ENCODE results near the gene CERS6. TPM values are rescaled to one million over a fixed set of nuclear protein-coding genes. Genes with fewer than 3 reads are reported as not detected.

CERS6 gene
- total RNA-seq, 1 donor from 2014 or later, result 55.3 TPM

DNA sequence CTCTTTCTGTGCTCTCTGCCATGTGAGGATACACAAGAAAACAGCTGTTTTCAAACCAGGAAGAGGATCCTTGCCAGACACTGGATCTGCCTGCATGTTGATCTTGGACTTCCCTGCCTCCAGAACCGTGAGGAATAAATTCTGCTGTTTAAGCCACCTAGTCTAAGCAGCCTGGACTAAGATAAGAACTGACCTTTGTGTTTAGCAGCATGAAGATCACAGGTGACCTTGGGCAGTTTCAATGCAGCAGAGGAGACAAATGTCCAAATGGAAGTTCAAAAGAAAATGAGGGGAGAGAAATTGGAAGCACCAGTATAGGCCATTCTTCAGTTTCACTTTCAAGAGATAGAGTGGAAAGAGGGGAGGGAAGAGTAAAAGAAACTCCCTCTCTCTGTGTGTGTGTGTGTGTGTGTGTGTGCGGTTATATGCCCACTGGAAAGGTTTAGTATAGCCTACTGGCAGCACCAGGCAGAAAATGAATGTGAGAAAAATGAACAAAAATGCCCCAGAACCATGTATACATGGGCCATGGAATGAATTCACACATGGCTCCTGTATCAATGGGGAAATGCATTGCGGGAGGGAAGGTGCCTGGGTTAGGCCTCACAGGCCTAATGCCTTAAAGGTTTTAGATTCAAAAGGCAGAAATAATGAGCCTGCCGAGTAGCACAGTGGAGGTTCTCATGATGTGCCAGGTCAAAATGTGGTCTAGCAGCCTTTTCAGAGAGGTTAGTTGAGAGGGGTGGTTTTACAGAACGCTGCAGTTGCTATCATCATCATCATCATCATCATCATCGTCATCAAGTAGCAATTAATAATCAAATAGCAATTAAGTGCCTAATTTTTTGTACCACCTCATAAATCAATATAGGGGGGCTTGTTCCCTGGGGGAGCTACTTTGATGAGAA is 1.1 kb upstream of the CERS6 start:
- no peaks in the 10 kb centered on the region for H3K36me3 ChIP-seq (ENCODE audit: control insufficient read depth, insufficient read depth, low read length)
- TF ChIP-seq, protein P1, sequence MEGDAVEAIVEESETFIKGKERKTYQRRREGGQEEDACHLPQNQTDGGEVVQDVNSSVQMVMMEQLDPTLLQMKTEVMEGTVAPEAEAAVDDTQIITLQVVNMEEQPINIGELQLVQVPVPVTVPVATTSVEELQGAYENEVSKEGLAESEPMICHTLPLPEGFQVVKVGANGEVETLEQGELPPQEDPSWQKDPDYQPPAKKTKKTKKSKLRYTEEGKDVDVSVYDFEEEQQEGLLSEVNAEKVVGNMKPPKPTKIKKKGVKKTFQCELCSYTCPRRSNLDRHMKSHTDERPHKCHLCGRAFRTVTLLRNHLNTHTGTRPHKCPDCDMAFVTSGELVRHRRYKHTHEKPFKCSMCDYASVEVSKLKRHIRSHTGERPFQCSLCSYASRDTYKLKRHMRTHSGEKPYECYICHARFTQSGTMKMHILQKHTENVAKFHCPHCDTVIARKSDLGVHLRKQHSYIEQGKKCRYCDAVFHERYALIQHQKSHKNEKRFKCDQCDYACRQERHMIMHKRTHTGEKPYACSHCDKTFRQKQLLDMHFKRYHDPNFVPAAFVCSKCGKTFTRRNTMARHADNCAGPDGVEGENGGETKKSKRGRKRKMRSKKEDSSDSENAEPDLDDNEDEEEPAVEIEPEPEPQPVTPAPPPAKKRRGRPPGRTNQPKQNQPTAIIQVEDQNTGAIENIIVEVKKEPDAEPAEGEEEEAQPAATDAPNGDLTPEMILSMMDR (IDR thresholded peaks at IDR 0.05; ENCODE audit: insufficient read depth, low read length, severe bottlenecking), result no peak
- no peaks in the 10 kb centered on the region for H3K27me3 ChIP-seq (ENCODE audit: control insufficient read depth, insufficient read depth, low read length)
- H3K4me3 ChIP-seq (ENCODE audit: low read depth, low read length), result peak overlapping the region; percentile 91
- FAIRE-seq (no peak), DNase-seq (ENCODE audit: low read depth) (no peak)

DNA sequence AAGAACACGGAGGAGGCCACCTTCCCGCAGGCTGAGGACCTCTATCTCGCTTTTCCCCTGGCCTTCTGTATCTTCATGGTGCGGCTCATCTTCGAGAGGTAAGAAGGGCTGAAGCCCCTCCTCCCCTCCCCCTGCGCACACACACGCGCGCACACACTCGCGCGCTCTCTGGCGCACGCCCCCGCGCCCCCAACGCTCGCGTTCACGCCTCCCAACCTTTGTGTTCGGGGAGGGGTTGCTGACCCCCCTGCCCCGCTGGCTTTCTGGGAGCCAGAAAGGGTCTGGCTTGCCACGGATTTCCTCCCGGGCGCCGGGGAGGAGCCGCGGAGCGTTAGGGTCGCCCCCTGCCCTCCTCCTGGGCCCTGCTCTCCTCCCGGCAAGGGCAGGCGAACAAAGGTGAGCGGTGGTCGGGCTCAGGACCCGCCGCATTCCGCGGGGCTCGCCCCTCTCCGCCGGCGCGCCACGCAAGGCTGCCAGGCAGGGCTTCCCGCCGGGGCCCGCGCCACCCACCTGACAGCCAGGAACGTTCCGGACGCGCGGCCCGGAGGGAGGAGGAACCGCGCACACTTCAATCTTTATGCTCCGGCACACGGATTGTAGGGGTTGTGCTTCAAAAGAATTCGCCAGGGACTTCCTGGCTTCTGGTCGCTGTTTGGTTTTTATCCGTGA is 583 bp downstream of the CERS6 start:
- peak overlapping the region; percentile 91 for H3K4me3 ChIP-seq (ENCODE audit: low read depth, low read length)
- no peaks in the 10 kb centered on the region for H3K27me3 ChIP-seq (ENCODE audit: control insufficient read depth, insufficient read depth, low read length)
- no peaks in the 10 kb centered on the region for H3K36me3 ChIP-seq (ENCODE audit: control insufficient read depth, insufficient read depth, low read length)
- TF ChIP-seq, protein P1 (IDR thresholded peaks at IDR 0.05; ENCODE audit: insufficient read depth, low read length, severe bottlenecking), result no peak
- DNase-seq (ENCODE audit: low read depth) (no peak), FAIRE-seq (no peak)

DNA sequence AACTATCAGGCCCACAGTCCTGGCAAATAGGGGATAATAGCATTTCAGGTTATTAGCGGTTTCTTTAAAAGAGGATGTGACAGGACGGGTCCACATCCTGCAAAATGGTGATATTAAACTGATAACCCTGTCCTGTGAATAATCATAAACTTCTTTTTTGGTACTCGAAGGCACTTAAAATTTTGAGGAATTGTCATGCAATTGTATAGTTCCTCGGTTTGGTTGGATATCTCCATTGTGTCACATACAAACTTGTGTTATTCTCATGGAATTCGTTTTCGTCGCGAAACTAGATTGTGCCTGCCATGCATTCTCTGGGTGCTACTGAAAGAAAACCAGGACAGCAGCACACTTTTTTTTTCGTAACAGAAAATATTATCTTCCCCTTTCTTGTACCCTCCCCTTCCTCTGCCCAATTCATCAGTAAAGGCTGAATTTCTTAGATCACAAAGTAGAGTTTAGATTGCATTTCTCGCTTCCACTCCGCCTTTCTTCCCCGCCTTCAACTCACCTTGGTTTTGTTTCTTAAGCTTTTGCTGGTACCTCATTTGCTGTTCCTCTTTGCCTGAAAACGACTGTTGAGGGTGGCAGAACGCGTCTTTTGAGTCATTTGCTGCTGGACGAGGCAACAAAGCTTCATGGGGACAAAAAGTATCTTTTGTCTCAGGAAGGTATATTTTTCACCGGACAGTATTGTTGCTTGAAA is 1.3 kb downstream of the CERS6 start:
- TF ChIP-seq, protein P1 (IDR thresholded peaks at IDR 0.05; ENCODE audit: insufficient read depth, low read length, severe bottlenecking), result no peak
- no peak for FAIRE-seq

DNA sequence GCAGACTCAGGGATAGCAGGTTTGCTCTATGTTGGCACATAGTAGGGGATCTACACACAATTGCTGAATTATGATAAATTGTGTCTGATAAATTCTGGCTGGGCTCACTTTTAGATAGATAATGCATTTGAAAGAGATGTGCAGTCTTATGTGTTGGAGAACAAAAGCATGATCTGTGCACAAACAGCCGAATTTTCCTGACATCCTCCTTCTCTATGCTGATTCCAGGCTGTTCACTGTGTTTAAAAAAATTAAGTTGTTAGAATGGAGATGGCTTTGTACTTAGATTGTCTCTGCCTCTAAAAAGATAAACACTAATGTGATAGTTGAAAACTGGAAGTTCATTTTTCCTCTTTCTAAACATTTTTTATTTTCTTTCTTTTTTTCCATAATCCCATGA is 2.1 kb downstream of the CERS6 start:
- FAIRE-seq (no peak), DNase-seq (ENCODE audit: low read depth) (no peak)
- TF ChIP-seq, protein P1 (IDR thresholded peaks at IDR 0.05; ENCODE audit: insufficient read depth, low read length, severe bottlenecking), result no peak
- Histone ChIP-seq H3K4me3 (ENCODE audit: low read depth, low read length) (peak overlapping the region; percentile 91), H3K27me3 (ENCODE audit: control insufficient read depth, insufficient read depth, low read length) (no peaks in the 10 kb centered on the region), H3K36me3 (ENCODE audit: control insufficient read depth, insufficient read depth, low read length) (no peaks in the 10 kb centered on the region)

More for the DNA sequence above, 1.3 kb downstream of the CERS6 start:
- DNase-seq (ENCODE audit: low read depth), result no peak
- H3K4me3 ChIP-seq (ENCODE audit: low read depth, low read length), result peak overlapping the region; percentile 91
- no peaks in the 10 kb centered on the region for H3K27me3 ChIP-seq (ENCODE audit: control insufficient read depth, insufficient read depth, low read length)
- no peaks in the 10 kb centered on the region for H3K36me3 ChIP-seq (ENCODE audit: control insufficient read depth, insufficient read depth, low read length)

DNA sequence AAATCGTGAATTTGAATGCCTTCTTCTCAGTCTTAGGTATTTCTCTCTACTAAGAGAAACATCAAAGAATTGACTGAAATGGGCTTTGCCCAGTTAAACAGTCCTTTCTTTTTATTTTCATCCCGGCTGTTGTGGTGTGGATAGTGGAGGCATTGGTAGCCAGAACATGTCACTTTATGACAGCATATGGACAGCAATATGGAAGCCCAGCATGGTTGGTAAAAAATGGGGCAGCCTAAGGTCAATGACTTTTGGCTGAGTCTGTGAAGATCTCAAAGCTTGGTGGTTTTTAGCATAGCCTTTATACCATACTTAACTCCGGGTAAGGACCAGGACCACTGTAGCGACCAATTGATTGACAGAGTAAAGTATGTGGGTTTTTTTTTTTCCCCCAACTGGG is 3.2 kb downstream of the CERS6 start:
- Histone ChIP-seq H3K4me3 (ENCODE audit: low read depth, low read length) (no peak overlapping the region), H3K27me3 (ENCODE audit: control insufficient read depth, insufficient read depth, low read length) (no peaks in the 10 kb centered on the region), H3K36me3 (ENCODE audit: control insufficient read depth, insufficient read depth, low read length) (no peaks in the 10 kb centered on the region)
- TF ChIP-seq, protein P1 (IDR thresholded peaks at IDR 0.05; ENCODE audit: insufficient read depth, low read length, severe bottlenecking), result no peak
- no peak for FAIRE-seq
- no peak for DNase-seq (ENCODE audit: low read depth)

Measured in bronchial epithelial cell (primary cell).